ENCODE data around the gene HPF1.

GRCh38 chr4:169791527-169792156 is 33.9 kb upstream of the HPF1 start:
- TF ChIP-seq, protein P1, sequence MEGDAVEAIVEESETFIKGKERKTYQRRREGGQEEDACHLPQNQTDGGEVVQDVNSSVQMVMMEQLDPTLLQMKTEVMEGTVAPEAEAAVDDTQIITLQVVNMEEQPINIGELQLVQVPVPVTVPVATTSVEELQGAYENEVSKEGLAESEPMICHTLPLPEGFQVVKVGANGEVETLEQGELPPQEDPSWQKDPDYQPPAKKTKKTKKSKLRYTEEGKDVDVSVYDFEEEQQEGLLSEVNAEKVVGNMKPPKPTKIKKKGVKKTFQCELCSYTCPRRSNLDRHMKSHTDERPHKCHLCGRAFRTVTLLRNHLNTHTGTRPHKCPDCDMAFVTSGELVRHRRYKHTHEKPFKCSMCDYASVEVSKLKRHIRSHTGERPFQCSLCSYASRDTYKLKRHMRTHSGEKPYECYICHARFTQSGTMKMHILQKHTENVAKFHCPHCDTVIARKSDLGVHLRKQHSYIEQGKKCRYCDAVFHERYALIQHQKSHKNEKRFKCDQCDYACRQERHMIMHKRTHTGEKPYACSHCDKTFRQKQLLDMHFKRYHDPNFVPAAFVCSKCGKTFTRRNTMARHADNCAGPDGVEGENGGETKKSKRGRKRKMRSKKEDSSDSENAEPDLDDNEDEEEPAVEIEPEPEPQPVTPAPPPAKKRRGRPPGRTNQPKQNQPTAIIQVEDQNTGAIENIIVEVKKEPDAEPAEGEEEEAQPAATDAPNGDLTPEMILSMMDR (conservative IDR thresholded peaks at IDR 0.05) = peak; percentile 31; the same call in 1 of the 2 replicates
- TF ChIP-seq EZH2 (IDR thresholded peaks at IDR 0.05; ENCODE audit: low read depth) = no peak

All from PC-9 (cell line).